HepG2 (cell line): ENCODE data around the gene WDR53. TPM values are rescaled to one million over a fixed set of nuclear protein-coding genes. Genes with fewer than 3 reads are reported as not detected.

Experiments used
- ATAC-seq: fragments of 200-7000 bp; cut with Tn5 transposase; 3 replicates; pipeline ENCODE4 v1.9.1; 2020; ENCODE audit warnings: mild to moderate bottlenecking, moderate library complexity
- BruUV-seq: library from RNA; stranded (reverse); fragments of 400-500 nt; replicated peaks from 2 replicates; lab custom pipeline; 2021; lab: Mats Ljungman, UMichigan
- CTCF ChIA-PET: fragments of 300-600 bp; formaldehyde crosslinking; extraction: SDS; loops from one replicate; lab custom pipeline; 2021; ENCODE audit warnings: low total read pairs, inconsistent platforms, low intra/inter-chr PET ratio; lab: Yijun Ruan, JAX
- POLR2A ChIA-PET: fragments of 350-600 bp; sonication (Branson Sonifier 250); formaldehyde crosslinking; loops from one replicate; lab custom pipeline; 2020; ENCODE audit warnings: antibody characterized with exemption, inconsistent platforms; lab: Yijun Ruan, JAX
- DNase-seq: peaks from one replicate; pipeline ENCODE4 v3.0.0-alpha.2; 2015; ENCODE audit warnings: low spot score
- FAIRE-seq: peaks from 3 replicates; lab custom pipeline; 2011; peaks lifted over from hg19 to GRCh38; lab: Jason Lieb, UNC
- H2AFZ ChIP-seq: one replicate; pipeline ENCODE4 v1.6.1; 2011; ENCODE audit warnings: low read length, inconsistent platforms
- H3K27ac ChIP-seq: fragments of 300-600 bp; 3 replicates; pipeline ENCODE4 v1.8.0; 2011; ENCODE audit warnings: mixed run types, mild to moderate bottlenecking, mixed read lengths, low read length, inconsistent platforms; ENCODE audit not compliant: insufficient read depth; ENCODE audit errors: extremely low read length
- H3K27me3 ChIP-seq, 2 experiments: fragments of 200-600 bp in 1 of 2; 2 replicates in 1 of 2; 3 replicates in 1 of 2; pipeline versions ENCODE4 v1.6.0 to v1.8.0; 2011; ENCODE audit warnings: low read length in 2 of 2, mild to moderate bottlenecking in 2 of 2, moderate library complexity in 2 of 2, inconsistent platforms in 1 of 2; ENCODE audit not compliant: insufficient read depth in 2 of 2, control insufficient read depth in 1 of 2
- H3K36me3 ChIP-seq, 2 experiments: fragments of 200-600 bp in 1 of 2; replicated peaks in 1 of 2; 2 replicates in 1 of 2; 3 replicates in 1 of 2; pipeline versions ENCODE4 v1.5.1 to v1.8.0; 2011; ENCODE audit warnings: low read length in 2 of 2, inconsistent platforms in 1 of 2; ENCODE audit not compliant: insufficient read depth in 2 of 2, control insufficient read depth in 1 of 2
- H3K4me1 ChIP-seq: 2 replicates; pipeline ENCODE4 v1.5.1; 2012; ENCODE audit warnings: low read length, inconsistent platforms; ENCODE audit not compliant: insufficient read depth
- H3K4me2 ChIP-seq: 2 replicates; pipeline ENCODE4 v1.6.0; 2011; ENCODE audit warnings: low read depth, low read length, inconsistent platforms
- H3K4me3 ChIP-seq, 3 experiments: fragments of 200-600 bp in 1 of 3; sonication (generic), shearing (Covaris generic) in 1 of 3; replicated peaks in 1 of 3; 2 replicates each; pipeline ENCODE4 v1.5.1; 2011 to 2016; ENCODE audit warnings: low read length in 3 of 3, inconsistent platforms in 2 of 3, low read depth in 2 of 3, mild to moderate bottlenecking in 2 of 3, control low read depth in 1 of 3, mixed read lengths in 1 of 3; ENCODE audit not compliant: insufficient read depth in 1 of 3
- H3K79me2 ChIP-seq: one replicate; pipeline ENCODE4 v1.6.1; 2011; ENCODE audit warnings: low read length, inconsistent platforms; ENCODE audit not compliant: insufficient read depth
- H3K9ac ChIP-seq: 2 replicates; pipeline ENCODE4 v1.6.0; 2011; ENCODE audit warnings: mild to moderate bottlenecking, low read depth, low read length, inconsistent platforms; ENCODE audit not compliant: insufficient read depth
- H3K9me3 ChIP-seq: 2 replicates; pipeline ENCODE4 v1.5.1; 2012; ENCODE audit warnings: mild to moderate bottlenecking, low read length
- H4K20me1 ChIP-seq: 2 replicates; pipeline ENCODE4 v1.6.0; 2011; ENCODE audit warnings: inconsistent platforms, mild to moderate bottlenecking, low read length, moderate library complexity; ENCODE audit not compliant: insufficient read depth
- BCL3 ChIP-seq: sonication (generic); formaldehyde crosslinking; IDR thresholded peaks from 2 replicates; pipeline ENCODE4 v1.5.1; 2020; ENCODE audit warnings: mild to moderate bottlenecking, missing genetic modification reagents, moderate library complexity
- CCDC6 ChIP-seq: sonication (generic); formaldehyde crosslinking; IDR thresholded peaks from 2 replicates; pipeline ENCODE4 v1.8.1; 2022; ENCODE audit warnings: mild to moderate bottlenecking, missing genetic modification reagents, moderate library complexity
- CHD2 ChIP-seq: IDR thresholded peaks from 2 replicates; pipeline ENCODE4 v1.6.1; 2011; ENCODE audit warnings: low read depth, low read length, improper control_type of control experiment
- FOXP4 ChIP-seq: sonication (generic); formaldehyde crosslinking; IDR thresholded peaks from 2 replicates; pipeline ENCODE4 v1.4.0; 2020; ENCODE audit warnings: missing genetic modification reagents
- HOXA7 ChIP-seq: sonication (generic); formaldehyde crosslinking; IDR thresholded peaks from 2 replicates; pipeline ENCODE4 v1.8.1; 2022; ENCODE audit warnings: mild to moderate bottlenecking, missing genetic modification reagents, moderate library complexity
- LCORL ChIP-seq, 2 experiments: fragments of 450-650 bp in 1 of 2; sonication (generic) in 1 of 2; formaldehyde crosslinking in 1 of 2; IDR thresholded peaks; 2 replicates each; pipeline versions ENCODE4 v1.5.0 to v1.6.1; 2017 to 2020; ENCODE audit warnings: antibody characterized with exemption in 1 of 2, missing genetic modification reagents in 1 of 2
- ZNF280B ChIP-seq: sonication (generic); formaldehyde crosslinking; IDR thresholded peaks from 2 replicates; pipeline ENCODE4 v1.5.0; 2020; ENCODE audit warnings: missing genetic modification reagents, mild to moderate bottlenecking, borderline replicate concordance
- ZNF639 ChIP-seq: conservative IDR thresholded peaks from 2 replicates; pipeline ENCODE4 v1.6.1; 2018; ENCODE audit warnings: missing genetic modification reagents
- ZNF792 ChIP-seq: IDR thresholded peaks from 2 replicates; pipeline ENCODE4 v1.6.1; 2016
- WGBS: methylation state at CpG from one replicate; pipeline ENCODE4 v1.1.6; 2017; ENCODE audit warnings: low lambda C conversion rate; 5-methylcytosine and 5-hydroxymethylcytosine counted together
- in situ Hi-C: cut with HindIII; loops from 2 replicates; pipeline ENCODE4 v1.10.0; 2017; ENCODE audit warnings: low pct_unique_long_range_greater_than_20kb; ENCODE audit not compliant: extremely low pct_ligation_motif_present
- intact Hi-C: fragments of 100-400 bp; cut with micrococcal nuclease; formaldehyde crosslinking; loops from one replicate; pipeline ENCODE4 v1.10.0; 2022; ENCODE audit not compliant: unreplicated experiment
- polyA plus RNA-seq, 8 experiments: library from polyadenylated mRNA; depleted of rRNA in 3 of 8; stranded (reverse) in 7 of 8; unstranded in 1 of 8; fragments of >200 nt; fragmentation: Illumina TruSeq in 4 of 8; extraction: Trizol in 4 of 8; gene quantifications; 2 replicates each; pipeline versions ENCODE4 v1.2.1 to v1.2.3, GENCODE V29; 2011 to 2016; ENCODE audit warnings: low read depth in 4 of 8, missing spikeins in 1 of 8, mixed read lengths in 1 of 8; ENCODE audit not compliant: insufficient read depth in 1 of 8
- total RNA-seq, 5 experiments: library from RNA; depleted of rRNA; stranded (reverse); fragments of >200 nt; fragmentation: Illumina TruSeq; extraction: Trizol; gene quantifications; 2 replicates each; pipeline ENCODE4 v1.2.3, GENCODE V29; 2016; ENCODE audit warnings: low read depth in 1 of 5

WDR53 gene
- total and polyA plus RNA-seq, 2 of the 13 experiments (the other 11 are each of a cell fraction or from before 2014, with no cell fraction given) = 3.5 to 7.7 TPM

GRCh38 chr3:196533260-196533681 is 35.1 kb downstream of the WDR53 start:
- Histone ChIP-seq H3K9me3 (no peaks in the 10 kb centered on the region; the same call in 1 of the 2 replicates), H3K4me2 (peak overlapping the region; percentile 55), H2AFZ (no peak overlapping the region), H4K20me1 (no peaks in the 10 kb centered on the region), H3K4me1 (peaks cover 9% of the 10 kb centered on the region; the same call in 1 of the 2 replicates), H3K36me3 (no peaks in the 10 kb centered on the region), H3K9ac (no peak overlapping the region), H3K27ac (no peak overlapping the region), H3K27me3 (no peaks in the 10 kb centered on the region; a peak in 1 of 5 replicates), H3K79me2 (no peaks in the 10 kb centered on the region), H3K4me3 (no peak overlapping the region; a peak in 1 of 6 replicates)
- CTCF ChIA-PET = no interaction called here
- POLR2A ChIA-PET = no interaction called here
- intact Hi-C loops = no loop called here
- peak; percentile 31; the same call in 1 of the 3 replicates for ATAC-seq
- 11% methylated on average over 10 of the region's 14 CpGs for WGBS
- no peak for FAIRE-seq
- DNase-seq = no peak
- TF ChIP-seq HOXA7 (CRISPR knock-in tag) (no peak), FOXP4 (no peak), CCDC6 (CRISPR knock-in tag) (no peak), CHD2 (no peak), BCL3 (CRISPR knock-in tag) (no peak), ZNF280B (CRISPR knock-in tag) (no peak), ZNF639 (CRISPR knock-in tag) (no peak), LCORL (IDR thresholded peaks at IDR 0.05) (no peak), LCORL (CRISPR knock-in tag; IDR thresholded peaks at IDR 0.05) (no peak), ZNF792 (no peak)
- in situ Hi-C loops = loop anchor here (10.0 kb wide), 1 partner anchor 152 kb away; no protein-coding TSS in a partner anchor
- no TSS peak for BruUV-seq
